Peyer's patch (tissue), 4 donors: Measurements from ENCODE around the gene ZNF546. TPM values are rescaled to one million over a fixed set of nuclear protein-coding genes. Genes with fewer than 3 reads are reported as not detected.

Source experiments
- DNase-seq, 3 donors: peaks; one replicate each; pipeline ENCODE4 v3.0.0-alpha.2; 2017 to 2019
- H3K27ac ChIP-seq, 4 donors: fragments of 200-600 bp; sonication (generic); one replicate each; pipeline ENCODE4 v1.5.1; 2016 to 2019
- H3K27me3 ChIP-seq, 2 donors: fragments of 200-600 bp; sonication (generic); one replicate each; pipeline ENCODE4 v1.5.1; 2019
- H3K36me3 ChIP-seq, 3 donors: fragments of 200-600 bp; sonication (generic); one replicate each; pipeline ENCODE4 v1.5.1; 2016 to 2019
- H3K4me1 ChIP-seq, 4 donors: fragments of 200-600 bp; sonication (generic); one replicate each; pipeline ENCODE4 v1.5.1; 2016 to 2019
- H3K4me3 ChIP-seq, 4 donors: fragments of 200-600 bp; sonication (generic); 1 replicate in 3 of 4; 2 replicates in 1 of 4; pipeline ENCODE4 v1.5.1; 2016 to 2019; ENCODE audit warnings: mild to moderate bottlenecking in 1 of 4
- H3K9me3 ChIP-seq, 4 donors: fragments of 200-600 bp; sonication (generic); one replicate each; pipeline ENCODE4 v1.5.1; 2016 to 2019; ENCODE audit warnings: mild to moderate bottlenecking in 1 of 4
- POLR2A ChIP-seq, 2 donors: fragments of 450-650 bp; IDR thresholded peaks; one replicate each; pipeline ENCODE4 v1.5.1; 2017; ENCODE audit warnings: antibody characterized with exemption in 2 of 2, mild to moderate bottlenecking in 2 of 2, moderate library complexity in 2 of 2
- total RNA-seq, 4 donors: library from RNA; depleted of rRNA; stranded (reverse); fragments of >200 nt; gene quantifications; one replicate each; pipeline ENCODE4 v1.1.0, GENCODE V29; 2016
- TF ChIP-seq, protein P1 (sequence below), 6 experiments: fragments of 450-650 bp in 4 of 6; fragments of 200-600 bp in 2 of 6; sonication (generic) in 1 of 6; IDR thresholded peaks; one replicate each; pipeline ENCODE4 v1.5.1; 2017 to 2019; ENCODE audit warnings: antibody characterized with exemption in 6 of 6, mild to moderate bottlenecking in 3 of 6, moderate library complexity in 1 of 6

The ZNF546 gene
- total RNA-seq, 4 donors from 2014 or later: 3.0 to 5.5 (median 4.8) TPM

DNA sequence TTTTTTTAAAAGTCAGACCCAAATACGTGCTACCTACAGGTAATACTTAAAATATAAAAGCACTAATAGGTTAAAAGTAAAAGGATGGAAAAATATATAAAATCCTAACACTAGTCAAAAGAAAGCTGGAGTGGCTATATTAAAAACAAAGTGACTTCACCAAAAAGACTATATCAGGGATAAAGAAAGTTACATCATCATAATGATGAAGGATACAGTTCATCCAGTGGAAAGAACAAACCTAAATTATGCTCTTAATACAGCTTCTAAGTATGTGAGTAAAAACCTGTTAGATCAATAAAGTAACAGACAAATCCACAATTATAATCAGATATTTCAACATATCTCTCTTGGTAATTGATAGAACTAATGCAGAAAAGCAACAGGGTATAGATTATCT, 60.3 kb downstream of the ZNF546 start:
- Histone ChIP-seq H3K36me3 (no peaks in the 10 kb centered on the region), H3K4me3 (peak overlapping the region in 1 of 4 donors; percentile 79), H3K9me3 (peaks cover 0 to 10% (median 0%) of the 10 kb centered on the region in 4 donors), H3K27ac (no peak overlapping the region), H3K27me3 (no peaks in the 10 kb centered on the region), H3K4me1 (peaks cover 0 to 12% (median 5%) of the 10 kb centered on the region in 4 donors)
- DNase-seq: no peak
- TF ChIP-seq POLR2A (IDR thresholded peaks at IDR 0.05): no peak
- TF ChIP-seq, protein P1, sequence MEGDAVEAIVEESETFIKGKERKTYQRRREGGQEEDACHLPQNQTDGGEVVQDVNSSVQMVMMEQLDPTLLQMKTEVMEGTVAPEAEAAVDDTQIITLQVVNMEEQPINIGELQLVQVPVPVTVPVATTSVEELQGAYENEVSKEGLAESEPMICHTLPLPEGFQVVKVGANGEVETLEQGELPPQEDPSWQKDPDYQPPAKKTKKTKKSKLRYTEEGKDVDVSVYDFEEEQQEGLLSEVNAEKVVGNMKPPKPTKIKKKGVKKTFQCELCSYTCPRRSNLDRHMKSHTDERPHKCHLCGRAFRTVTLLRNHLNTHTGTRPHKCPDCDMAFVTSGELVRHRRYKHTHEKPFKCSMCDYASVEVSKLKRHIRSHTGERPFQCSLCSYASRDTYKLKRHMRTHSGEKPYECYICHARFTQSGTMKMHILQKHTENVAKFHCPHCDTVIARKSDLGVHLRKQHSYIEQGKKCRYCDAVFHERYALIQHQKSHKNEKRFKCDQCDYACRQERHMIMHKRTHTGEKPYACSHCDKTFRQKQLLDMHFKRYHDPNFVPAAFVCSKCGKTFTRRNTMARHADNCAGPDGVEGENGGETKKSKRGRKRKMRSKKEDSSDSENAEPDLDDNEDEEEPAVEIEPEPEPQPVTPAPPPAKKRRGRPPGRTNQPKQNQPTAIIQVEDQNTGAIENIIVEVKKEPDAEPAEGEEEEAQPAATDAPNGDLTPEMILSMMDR (IDR thresholded peaks at IDR 0.05): no peak

DNA sequence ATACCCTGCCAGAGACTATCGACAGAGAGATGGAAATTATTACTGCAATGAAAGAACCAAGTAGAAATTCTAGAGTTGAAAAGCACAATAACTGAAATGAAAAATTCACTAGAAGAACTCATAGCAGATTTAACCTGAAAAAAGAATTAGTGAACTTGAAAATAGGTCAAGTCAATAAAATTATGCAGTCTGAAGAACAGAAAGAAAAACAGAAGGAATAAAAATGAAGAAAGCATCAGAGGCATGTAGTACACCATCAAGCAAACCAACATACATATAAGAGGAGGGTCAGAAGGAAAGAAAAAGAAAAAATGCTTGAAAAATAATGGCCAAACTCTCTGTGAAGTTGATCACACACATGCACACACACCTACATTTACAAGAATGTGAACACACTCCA, 62.8 kb downstream of the ZNF546 start:
- Histone ChIP-seq H3K9me3 (peaks cover 0 to 10% (median 0%) of the 10 kb centered on the region in 4 donors), H3K27ac (no peak overlapping the region), H3K4me3 (no peak overlapping the region), H3K27me3 (no peaks in the 10 kb centered on the region), H3K4me1 (peaks cover 0 to 8% (median 3%) of the 10 kb centered on the region in 4 donors), H3K36me3 (no peaks in the 10 kb centered on the region)
- no peak for TF ChIP-seq POLR2A (IDR thresholded peaks at IDR 0.05)
- no peak for DNase-seq

DNA sequence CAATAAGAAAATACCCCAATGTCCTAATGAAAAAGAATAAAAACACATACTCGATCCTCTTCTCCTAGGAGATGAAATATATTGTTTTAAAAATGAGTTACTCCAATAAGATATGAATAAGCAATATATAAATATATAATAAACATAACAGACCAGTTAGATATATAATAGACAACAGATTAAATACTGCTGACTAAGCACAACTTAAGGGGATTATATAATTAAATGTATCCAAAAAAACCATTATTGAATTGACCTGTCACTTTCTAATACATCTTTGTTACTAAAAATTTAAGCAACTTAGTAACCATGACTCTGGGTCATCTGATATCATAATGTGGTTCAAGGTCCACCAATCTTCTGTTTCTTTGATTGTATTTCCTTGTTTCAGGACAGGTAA, 73.2 kb downstream of the ZNF546 start:
- Histone ChIP-seq H3K4me3 (no peak overlapping the region), H3K36me3 (peaks cover 0 to 15% (median 4%) of the 10 kb centered on the region in 3 donors), H3K9me3 (peaks cover 0 to 10% (median 2%) of the 10 kb centered on the region in 4 donors), H3K27me3 (no peaks in the 10 kb centered on the region), H3K4me1 (no peaks in the 10 kb centered on the region), H3K27ac (no peak overlapping the region)
- TF ChIP-seq POLR2A (IDR thresholded peaks at IDR 0.05): no peak
- TF ChIP-seq, protein P1 (IDR thresholded peaks at IDR 0.05): no peak
- DNase-seq: no peak

Other genes starting within 250 kb of the ZNF546 start
- not detected for gene LEUTX, start 218.2 kb upstream of the ZNF546 start, total RNA-seq
- 10 to 100 TPM in 3 of 4 donors, 1 to 10 TPM in 1; 8.3 to 38.7 (median 17.3) TPM for gene DYRK1B, start 162.9 kb upstream of the ZNF546 start, total RNA-seq
- 100 to 1,000 TPM in 3 of 4 donors, 10 to 100 TPM in 1; 42.4 to 206 (median 103) TPM for gene FBL, start 150.7 kb upstream of the ZNF546 start, total RNA-seq
- 1,000 to 10,000 TPM in 3 of 4 donors, 100 to 1,000 TPM in 1; 563 to 4,025 (median 1,224) TPM for gene FCGBP, start 62.4 kb upstream of the ZNF546 start, total RNA-seq
- gene PSMC4, start 25.9 kb upstream of the ZNF546 start, total RNA-seq: 10 to 100 TPM; 74.4 to 97.9 (median 90.0) TPM
- gene ZNF780B, start 59.2 kb downstream of the ZNF546 start, total RNA-seq: 10 to 100 TPM; 14.5 to 51.2 (median 28.2) TPM
- gene ZNF780A, start 93.9 kb downstream of the ZNF546 start, total RNA-seq: 10 to 100 TPM in 3 of 4 donors, 1 to 10 TPM in 1; 8.8 to 21.9 (median 15.5) TPM
- gene MAP3K10, start 194.4 kb downstream of the ZNF546 start, total RNA-seq: 10 to 100 TPM in 3 of 4 donors, 1 to 10 TPM in 1; 8.1 to 64.4 (median 16.2) TPM
- gene TTC9B, start 221.3 kb downstream of the ZNF546 start, total RNA-seq: not detected
- 1 to 10 TPM in 1 of 4 donors, not detected in 3; 1.3 TPM for gene CCNP, start 229.6 kb downstream of the ZNF546 start, total RNA-seq